NB4 (cell line): ENCODE data around the gene SLC6A11.

ENCODE experiments used
- DNase-seq: peaks from one replicate; pipeline ENCODE4 v3.0.0; 2010; ENCODE audit warnings: low read depth
- H3K4me3 ChIP-seq: one replicate; pipeline ENCODE4 v1.5.1; 2011; ENCODE audit warnings: mild to moderate bottlenecking, low read depth, low read length, moderate library complexity
- MAX ChIP-seq: IDR thresholded peaks from 2 replicates; pipeline ENCODE4 v1.6.1; 2011; ENCODE audit warnings: low read depth, low read length
- MYC ChIP-seq: IDR thresholded peaks from 2 replicates; pipeline ENCODE4 v1.6.1; 2011; ENCODE audit warnings: low read depth, low read length
- POLR2A ChIP-seq: IDR thresholded peaks from 2 replicates; pipeline ENCODE4 v1.6.1; 2011; ENCODE audit warnings: mild to moderate bottlenecking; ENCODE audit not compliant: insufficient read length; ENCODE audit errors: extremely low read depth
- TF ChIP-seq, protein P1 (sequence below): IDR thresholded peaks from one replicate; pipeline ENCODE4 v1.5.1; 2012; ENCODE audit warnings: low read depth, low read length

The SLC6A11 gene

DNA sequence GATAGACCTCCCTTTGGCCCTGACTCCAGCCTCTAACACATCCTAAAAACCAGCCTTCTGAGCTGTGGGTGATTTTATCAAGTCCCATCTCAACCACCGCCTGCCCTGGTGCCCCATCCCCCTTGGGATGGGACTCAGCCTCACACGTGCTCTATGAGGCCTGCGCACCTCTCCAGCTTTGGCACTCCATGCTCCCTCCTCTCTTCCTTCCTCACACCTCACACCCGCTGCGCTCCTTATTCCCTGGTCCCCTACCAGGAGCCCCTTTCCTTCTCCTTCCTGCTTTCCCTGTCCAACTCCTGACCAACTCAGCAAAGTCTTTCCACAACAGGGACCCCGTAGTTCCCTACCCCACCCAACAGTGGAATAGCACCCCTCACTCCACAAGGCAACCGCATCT is 158.1 kb downstream of the SLC6A11 start:
- TF ChIP-seq MYC (no peak), MAX (no peak), POLR2A (no peak)
- TF ChIP-seq, protein P1, sequence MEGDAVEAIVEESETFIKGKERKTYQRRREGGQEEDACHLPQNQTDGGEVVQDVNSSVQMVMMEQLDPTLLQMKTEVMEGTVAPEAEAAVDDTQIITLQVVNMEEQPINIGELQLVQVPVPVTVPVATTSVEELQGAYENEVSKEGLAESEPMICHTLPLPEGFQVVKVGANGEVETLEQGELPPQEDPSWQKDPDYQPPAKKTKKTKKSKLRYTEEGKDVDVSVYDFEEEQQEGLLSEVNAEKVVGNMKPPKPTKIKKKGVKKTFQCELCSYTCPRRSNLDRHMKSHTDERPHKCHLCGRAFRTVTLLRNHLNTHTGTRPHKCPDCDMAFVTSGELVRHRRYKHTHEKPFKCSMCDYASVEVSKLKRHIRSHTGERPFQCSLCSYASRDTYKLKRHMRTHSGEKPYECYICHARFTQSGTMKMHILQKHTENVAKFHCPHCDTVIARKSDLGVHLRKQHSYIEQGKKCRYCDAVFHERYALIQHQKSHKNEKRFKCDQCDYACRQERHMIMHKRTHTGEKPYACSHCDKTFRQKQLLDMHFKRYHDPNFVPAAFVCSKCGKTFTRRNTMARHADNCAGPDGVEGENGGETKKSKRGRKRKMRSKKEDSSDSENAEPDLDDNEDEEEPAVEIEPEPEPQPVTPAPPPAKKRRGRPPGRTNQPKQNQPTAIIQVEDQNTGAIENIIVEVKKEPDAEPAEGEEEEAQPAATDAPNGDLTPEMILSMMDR, result no peak
- no peak for DNase-seq
- no peak overlapping the region for H3K4me3 ChIP-seq

GRCh38 chr3:10974746-10975375 is 158.8 kb downstream of the SLC6A11 start:
- TF ChIP-seq POLR2A (no peak), MYC (no peak), MAX (no peak)
- TF ChIP-seq, protein P1, result no peak
- no peak for DNase-seq
- no peak overlapping the region for H3K4me3 ChIP-seq

DNA sequence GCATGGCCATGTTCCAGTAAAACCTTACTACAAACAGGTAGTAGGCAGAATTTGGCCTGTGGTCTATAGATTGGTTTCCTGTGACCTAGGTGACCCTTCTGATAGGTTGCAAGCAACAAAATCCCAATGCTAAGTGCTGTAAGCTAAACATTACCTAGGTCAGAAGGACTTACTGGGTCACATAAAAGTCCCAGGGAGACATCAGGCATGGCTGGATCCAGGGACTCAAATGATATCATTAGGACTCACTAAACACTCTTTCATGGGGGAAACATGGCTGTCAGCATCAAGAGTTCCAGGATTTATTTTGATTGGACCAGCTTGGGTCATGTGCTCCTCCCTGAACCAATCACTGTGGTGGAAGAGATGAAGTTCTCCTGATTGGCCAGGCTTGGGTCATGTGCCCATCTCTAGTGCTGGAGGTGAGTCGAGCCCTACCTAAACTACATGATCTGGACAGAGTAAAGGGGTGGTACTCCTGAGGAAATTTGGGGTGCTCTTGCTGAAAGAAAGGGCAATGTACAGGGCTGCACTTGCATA is 159.7 kb downstream of the SLC6A11 start:
- no peak overlapping the region for H3K4me3 ChIP-seq
- TF ChIP-seq, protein P1, result no peak
- no peak for DNase-seq

- H3K4me3 ChIP-seq, result no peak overlapping the region
- DNase-seq, result no peak
- TF ChIP-seq, protein P1, result no peak
Observed at GRCh38 chr3:10976770-10977169, 160.7 kb downstream of the SLC6A11 start.

- H3K4me3 ChIP-seq, result no peak overlapping the region
- DNase-seq, result no peak
- TF ChIP-seq MAX, result no peak
- TF ChIP-seq MYC, result no peak
- TF ChIP-seq, protein P1, result no peak
- no peak for TF ChIP-seq POLR2A
Observed at GRCh38 chr3:10977892-10978510, 162.0 kb downstream of the SLC6A11 start.

DNA sequence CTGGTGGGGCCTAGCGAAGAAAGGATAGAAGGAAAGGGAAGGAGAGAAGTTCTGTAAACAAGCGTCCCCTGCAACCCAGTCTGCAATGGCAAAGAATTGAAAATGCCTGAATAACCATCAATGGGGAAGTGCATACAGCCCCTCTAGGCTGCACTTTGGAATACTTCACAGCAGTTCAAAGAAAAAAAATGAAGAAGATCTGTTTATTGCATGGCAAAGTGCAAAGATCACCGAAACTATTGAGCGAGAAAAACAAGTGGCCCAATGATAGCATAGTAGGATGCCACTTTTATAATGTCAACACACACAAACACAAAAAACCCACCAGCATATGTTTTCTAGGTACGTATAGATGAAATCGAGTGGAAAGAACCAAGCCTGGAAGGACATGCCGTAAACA is 162.9 kb downstream of the SLC6A11 start:
- no peak for DNase-seq
- TF ChIP-seq POLR2A (no peak), MYC (no peak)
- no peak overlapping the region for H3K4me3 ChIP-seq
